Testis (tissue), 3 donors: ENCODE results near the gene RPUSD4. TPM values are rescaled to one million over a fixed set of nuclear protein-coding genes. Genes with fewer than 3 reads are reported as not detected.

Experiments
- DNase-seq: peaks from one replicate; pipeline ENCODE4 v3.0.0-alpha.2; 2019
- H3K27ac ChIP-seq, 2 donors: fragments of 200-600 bp; sonication (generic); one replicate each; pipeline ENCODE4 v1.5.1; 2019
- H3K27me3 ChIP-seq: fragments of 200-600 bp; sonication (generic); one replicate; pipeline ENCODE4 v1.5.1; 2019
- H3K36me3 ChIP-seq: fragments of 200-600 bp; sonication (generic); one replicate; pipeline ENCODE4 v1.5.1; 2017; ENCODE audit warnings: low read depth; ENCODE audit errors: missing control alignments
- H3K4me1 ChIP-seq: fragments of 200-600 bp; sonication (generic); one replicate; pipeline ENCODE4 v1.5.1; 2019
- H3K4me3 ChIP-seq, 2 donors: fragments of 200-600 bp; sonication (generic); one replicate each; pipeline ENCODE4 v1.5.1; 2017 to 2019
- H3K9me3 ChIP-seq: fragments of 200-600 bp; sonication (generic); one replicate; pipeline ENCODE4 v1.5.1; 2017
- CTCF ChIP-seq, 3 experiments: fragments of 450-650 bp in 2 of 3; fragments of 200-600 bp in 1 of 3; sonication (generic) in 1 of 3; IDR thresholded peaks; one replicate each; pipeline ENCODE4 v1.5.1; 2016 to 2019; ENCODE audit warnings: antibody characterized with exemption in 3 of 3, mild to moderate bottlenecking in 2 of 3, moderate library complexity in 1 of 3
- POLR2A ChIP-seq: fragments of 450-650 bp; IDR thresholded peaks from one replicate; pipeline ENCODE4 v1.6.1; 2017; ENCODE audit warnings: antibody characterized with exemption, mild to moderate bottlenecking, moderate library complexity
- WGBS, 2 donors: methylation state at CpG; one replicate each; pipeline ENCODE4 v1.1.5; 2018; 5-methylcytosine and 5-hydroxymethylcytosine counted together
- intact Hi-C: fragments of 100-400 bp; cut with DNase I; formaldehyde crosslinking; loops from one replicate; pipeline ENCODE4 v1.15.1; 2023; ENCODE audit warnings: low total_unique reads
- polyA plus RNA-seq: library from polyadenylated mRNA; stranded (reverse); fragments of 350-450 nt; fragmentation: Illumina TruSeq; extraction: RNeasy Lipid Tissue Mini Kit (QIAGEN cat#74804); gene quantifications from one replicate; pipeline ENCODE4 v1.2.3, GENCODE V29; 2014; ENCODE audit warnings: low read depth, low replicate concordance; ENCODE audit not compliant: insufficient read depth
- total RNA-seq, 2 donors: library from RNA; depleted of rRNA; stranded (reverse); fragments of >200 nt; gene quantifications; one replicate each; pipeline ENCODE4 v1.2.3, GENCODE V29; 2016

RPUSD4 gene
- total and polyA plus RNA-seq, 3 donors from 2014 or later: 25.9 to 33.8 (median 27.5) TPM

DNA sequence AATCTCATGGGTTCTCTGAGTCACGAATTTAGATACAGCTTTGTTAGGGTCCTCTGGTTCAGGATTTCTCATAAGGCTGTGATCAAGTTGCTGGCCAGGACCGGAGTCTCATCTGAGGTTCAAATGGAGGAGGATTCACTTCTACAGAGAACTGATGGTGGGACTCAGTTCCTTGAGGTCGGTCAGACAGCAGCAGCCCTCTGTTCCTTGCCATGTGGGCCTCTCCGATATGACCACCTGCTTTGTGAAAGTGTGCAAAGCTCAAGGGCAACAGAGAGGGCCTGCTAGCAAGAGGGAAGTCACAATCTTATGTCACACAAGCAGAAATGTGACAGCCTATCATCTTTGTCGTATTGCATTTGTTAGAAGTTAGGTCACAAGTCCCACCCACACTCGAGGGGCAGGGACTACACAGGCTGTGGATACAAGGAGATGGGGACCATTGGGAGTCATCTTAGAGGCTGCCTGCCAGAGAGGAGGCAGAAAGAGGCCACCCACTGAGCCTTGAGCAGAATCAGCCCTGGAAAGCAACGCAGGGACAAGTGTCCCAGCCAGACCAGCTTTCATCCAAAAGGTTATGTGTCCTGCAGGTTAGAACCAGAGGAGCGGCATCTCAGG lies 34.5 kb downstream of the RPUSD4 start:
- Histone ChIP-seq H3K27me3 (no peaks in the 10 kb centered on the region), H3K27ac (no peak overlapping the region), H3K9me3 (no peaks in the 10 kb centered on the region), H3K4me3 (no peak overlapping the region), H3K4me1 (no peaks in the 10 kb centered on the region), H3K36me3 (no peaks in the 10 kb centered on the region)
- no peak for DNase-seq
- 75 to 81% methylated on average over 8 of the region's 8 CpGs for WGBS, 2 donors
- intact Hi-C loops: no loop called here
- TF ChIP-seq POLR2A (no peak), CTCF (IDR thresholded peaks at IDR 0.05) (no peak)

DNA sequence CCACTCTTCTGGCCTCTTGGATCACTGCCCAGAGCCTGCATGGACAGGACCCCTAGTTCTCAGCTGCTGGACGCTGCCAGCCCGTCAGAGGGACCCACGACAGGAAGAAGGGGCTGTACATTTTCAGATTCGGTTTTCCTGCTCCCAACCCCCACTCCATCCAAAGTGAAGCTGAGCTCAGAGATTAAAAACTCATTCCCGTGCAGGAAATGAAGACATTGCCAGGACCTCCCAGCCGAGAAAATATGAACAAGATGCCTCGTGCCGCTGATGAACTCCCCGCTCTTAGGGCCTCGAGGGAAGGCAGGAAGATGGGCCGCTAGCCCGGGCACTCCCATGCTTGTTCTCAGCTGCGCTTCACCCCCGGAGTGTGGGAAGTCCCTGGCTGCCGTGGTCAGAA lies 36.1 kb downstream of the RPUSD4 start:
- Histone ChIP-seq H3K9me3 (no peaks in the 10 kb centered on the region), H3K36me3 (no peaks in the 10 kb centered on the region), H3K4me1 (no peaks in the 10 kb centered on the region), H3K27me3 (no peaks in the 10 kb centered on the region), H3K27ac (no peak overlapping the region), H3K4me3 (no peak overlapping the region)
- TF ChIP-seq POLR2A (no peak), CTCF (IDR thresholded peaks at IDR 0.05) (no peak)
- WGBS, 2 donors: 40 to 57% methylated on average over 12 to 15 of the region's 15 CpGs
- peak; percentile 64 for DNase-seq
- intact Hi-C loops: no loop called here

DNA sequence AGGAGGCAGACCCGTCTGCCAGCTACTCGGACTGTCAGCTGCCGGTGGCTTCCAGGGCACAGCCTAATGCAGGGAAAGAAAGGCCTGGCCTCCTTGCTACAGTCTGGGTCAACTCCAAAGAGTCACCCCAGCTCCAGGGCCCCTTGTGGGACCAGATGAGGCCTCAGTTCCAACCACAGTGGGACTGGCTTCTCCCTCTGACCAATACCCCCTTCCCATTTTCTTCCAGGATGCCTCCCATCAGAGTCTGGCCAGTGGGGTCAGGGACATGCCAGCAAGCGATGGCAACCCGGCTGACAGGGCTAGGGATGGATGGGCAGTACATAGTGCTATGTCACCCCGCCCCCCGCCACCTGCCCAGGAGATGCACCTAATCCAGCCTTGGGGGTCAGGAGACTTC lies 36.6 kb downstream of the RPUSD4 start:
- TF ChIP-seq POLR2A (no peak), CTCF (IDR thresholded peaks at IDR 0.05) (no peak)
- intact Hi-C loops: no loop called here

DNA sequence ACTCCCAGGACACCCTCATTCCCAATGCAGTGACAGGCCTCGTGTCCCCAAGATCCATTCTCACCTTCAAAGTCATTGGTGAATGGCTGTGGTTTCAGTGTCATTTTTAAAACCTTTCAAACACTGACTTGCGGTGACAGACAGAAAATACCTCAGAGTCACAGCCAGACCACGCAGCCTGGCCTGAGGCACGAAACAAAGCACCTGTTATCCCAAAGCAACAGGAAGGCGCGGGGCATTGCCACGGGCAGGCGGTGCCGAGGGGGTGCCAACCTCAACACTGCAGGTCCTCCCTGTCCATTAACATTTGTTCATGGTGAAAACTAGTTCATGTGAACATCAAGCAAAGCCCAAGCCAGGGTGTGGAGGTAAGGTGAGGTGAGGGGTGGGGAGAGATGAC lies 38.2 kb downstream of the RPUSD4 start:
- H3K36me3 ChIP-seq: no peaks in the 10 kb centered on the region
- 95 to 99% methylated on average over 9 of the region's 9 CpGs for WGBS, 2 donors
- intact Hi-C loops: no loop called here
- H3K27ac ChIP-seq: no peak overlapping the region
- no peak for DNase-seq
- no peak overlapping the region for H3K4me3 ChIP-seq
- no peaks in the 10 kb centered on the region for H3K4me1 ChIP-seq
- H3K27me3 ChIP-seq: no peaks in the 10 kb centered on the region
- no peaks in the 10 kb centered on the region for H3K9me3 ChIP-seq
- no peak for TF ChIP-seq POLR2A
- TF ChIP-seq CTCF (IDR thresholded peaks at IDR 0.05): no peak

More for the DNA sequence above, 36.6 kb downstream of the RPUSD4 start:
- no peaks in the 10 kb centered on the region for H3K36me3 ChIP-seq
- H3K4me1 ChIP-seq: no peaks in the 10 kb centered on the region
- 84 to 90% methylated on average over 6 to 7 of the region's 7 CpGs for WGBS, 2 donors
- no peak for DNase-seq
- no peaks in the 10 kb centered on the region for H3K9me3 ChIP-seq
- H3K4me3 ChIP-seq: no peak overlapping the region
- no peak overlapping the region for H3K27ac ChIP-seq
- no peaks in the 10 kb centered on the region for H3K27me3 ChIP-seq

GRCh38 chr11:126172596-126173038 lies 38.8 kb downstream of the RPUSD4 start:
- Histone ChIP-seq H3K27ac (no peak overlapping the region), H3K9me3 (no peaks in the 10 kb centered on the region), H3K4me1 (no peaks in the 10 kb centered on the region), H3K36me3 (no peaks in the 10 kb centered on the region), H3K4me3 (no peak overlapping the region), H3K27me3 (no peaks in the 10 kb centered on the region)
- intact Hi-C loops: no loop called here
- DNase-seq: no peak
- TF ChIP-seq POLR2A (no peak), CTCF (IDR thresholded peaks at IDR 0.05) (no peak)
- WGBS, 2 donors: 79 to 83% methylated on average over 8 of the region's 8 CpGs
